H1 (cell line): ENCODE results near the gene CDCA3. TPM values are rescaled to one million over a fixed set of nuclear protein-coding genes. Genes with fewer than 3 reads are reported as not detected.

Experiments used
- CTCF ChIA-PET: fragments of 300-600 bp; sonication (Branson Sonifier 250); formaldehyde crosslinking; loops from one replicate; lab custom pipeline; 2021; ENCODE audit not compliant: partially characterized antibody; lab: Charles Lee
- POLR2A ChIA-PET: fragments of 300-600 bp; sonication (Branson Sonifier 250); formaldehyde crosslinking; loops from one replicate; lab custom pipeline; 2021; ENCODE audit warnings: inconsistent platforms; ENCODE audit not compliant: partially characterized antibody; lab: Charles Lee
- DNase-seq, 2 experiments: peaks; one replicate each; pipeline versions ENCODE4 v3.0.0 to v3.0.0-alpha.2; 2010 to 2022; ENCODE audit warnings: low spot score in 2 of 2, low read depth in 1 of 2, mixed read lengths in 1 of 2
- FAIRE-seq: peaks from 2 replicates; lab custom pipeline; 2011; peaks lifted over from hg19 to GRCh38; lab: Jason Lieb, UNC
- H2AFZ ChIP-seq: 2 replicates; pipeline ENCODE4 v1.8.1; 2012; ENCODE audit warnings: low read length, inconsistent platforms
- H2AK5ac ChIP-seq: 2 replicates; pipeline ENCODE4 v1.6.1; 2013; ENCODE audit warnings: low read depth, low read length
- H2BK120ac ChIP-seq: replicated peaks from 2 replicates; pipeline ENCODE3; 2013; ENCODE audit warnings: low read depth, low read length, inconsistent platforms
- H2BK12ac ChIP-seq: 2 replicates; pipeline ENCODE4 v1.6.1; 2013; ENCODE audit warnings: low read depth, low read length
- H2BK15ac ChIP-seq: 2 replicates; pipeline ENCODE4 v1.6.1; 2013; ENCODE audit warnings: low read length
- H2BK20ac ChIP-seq: 2 replicates; pipeline ENCODE4 v1.6.1; 2013; ENCODE audit warnings: low read length
- H2BK5ac ChIP-seq: 2 replicates; pipeline ENCODE4 v1.6.1; 2013; ENCODE audit warnings: low read depth, low read length
- H3K14ac ChIP-seq: 2 replicates; pipeline ENCODE4 v1.6.1; 2013; ENCODE audit warnings: inconsistent platforms; ENCODE audit not compliant: insufficient read length
- H3K18ac ChIP-seq: 2 replicates; pipeline ENCODE4 v1.6.1; 2013; ENCODE audit warnings: low read length; ENCODE audit errors: extremely low read depth
- H3K23ac ChIP-seq: 2 replicates; pipeline ENCODE4 v1.6.1; 2013; ENCODE audit warnings: inconsistent platforms; ENCODE audit not compliant: insufficient read length
- H3K23me2 ChIP-seq: 2 replicates; pipeline ENCODE4 v1.6.1; 2013; ENCODE audit warnings: low read depth, low read length
- H3K27ac ChIP-seq: 2 replicates; pipeline ENCODE4 v1.6.1; 2011; ENCODE audit warnings: low read depth, low read length, inconsistent platforms
- H3K27me3 ChIP-seq, 4 experiments: replicated peaks in 1 of 4; 1 replicate in 1 of 4; 2 replicates in 3 of 4; pipeline versions ENCODE4 v1.6.1 to v1.8.1; 2011 to 2013; ENCODE audit warnings: low read length in 3 of 4, mild to moderate bottlenecking in 3 of 4, inconsistent platforms in 2 of 4, mixed read lengths in 2 of 4, moderate library complexity in 1 of 4; ENCODE audit not compliant: control insufficient read depth in 3 of 4, insufficient read depth in 3 of 4; ENCODE audit errors: extremely low read depth in 1 of 4
- H3K36me3 ChIP-seq, 4 experiments: 2 replicates each; pipeline versions ENCODE4 v1.6.1 to v1.8.1; 2011 to 2013; ENCODE audit warnings: mild to moderate bottlenecking in 4 of 4, low read length in 3 of 4, moderate library complexity in 2 of 4, control low read depth in 1 of 4, inconsistent platforms in 1 of 4; ENCODE audit not compliant: insufficient read depth in 4 of 4, control insufficient read depth in 2 of 4
- H3K4ac ChIP-seq: replicated peaks from 2 replicates; pipeline ENCODE3; 2013; ENCODE audit warnings: low read length, low read depth, mixed read lengths, inconsistent platforms; ENCODE audit not compliant: insufficient read length
- H3K4me1 ChIP-seq, 4 experiments: replicated peaks in 1 of 4; 1 replicate in 1 of 4; 2 replicates in 3 of 4; pipeline versions ENCODE4 v1.6.1 to v1.8.1; 2011 to 2013; ENCODE audit warnings: low read length in 3 of 4, inconsistent platforms in 2 of 4, mixed read lengths in 1 of 4; ENCODE audit not compliant: insufficient read depth in 4 of 4, control insufficient read depth in 3 of 4
- H3K4me2 ChIP-seq, 2 experiments: 2 replicates each; pipeline versions ENCODE4 v1.6.1 to v1.8.1; 2011 to 2013; ENCODE audit warnings: low read depth in 2 of 2, low read length in 2 of 2, control low read depth in 1 of 2, inconsistent platforms in 1 of 2, mild to moderate bottlenecking in 1 of 2; ENCODE audit not compliant: insufficient read depth in 1 of 2
- H3K4me3 ChIP-seq, 4 experiments: fragments of 200-600, 300-600 bp in 1 of 4; sonication (generic), shearing (Covaris generic), sonication (Bioruptor Twin) in 1 of 4; 2 replicates each; pipeline versions ENCODE4 v1.5.1 to v1.8.1; 2011 to 2016; ENCODE audit warnings: low read length in 4 of 4, low read depth in 3 of 4, control low read depth in 2 of 4, inconsistent platforms in 2 of 4, mild to moderate bottlenecking in 2 of 4, mixed read lengths in 1 of 4, moderate library complexity in 1 of 4; ENCODE audit not compliant: insufficient read depth in 2 of 4; ENCODE audit errors: extremely low read depth in 1 of 4
- H3K56ac ChIP-seq: replicated peaks from 2 replicates; pipeline ENCODE3; 2013; ENCODE audit warnings: low read depth, mild to moderate bottlenecking, mixed read lengths, low read length, inconsistent platforms; ENCODE audit not compliant: insufficient read length
- H3K79me1 ChIP-seq: 2 replicates; pipeline ENCODE4 v1.6.1; 2013; ENCODE audit warnings: low read depth, low read length, control low read depth
- H3K79me2 ChIP-seq, 2 experiments: 2 replicates each; pipeline versions ENCODE4 v1.6.1 to v1.8.1; 2012 to 2013; ENCODE audit warnings: low read length in 2 of 2, mild to moderate bottlenecking in 2 of 2, inconsistent platforms in 1 of 2; ENCODE audit not compliant: insufficient read depth in 2 of 2, control insufficient read depth in 1 of 2
- H3K9ac ChIP-seq, 4 experiments: replicated peaks in 1 of 4; 1 replicate in 1 of 4; 2 replicates in 3 of 4; pipeline versions ENCODE4 v1.6.1 to v1.8.1; 2011 to 2013; ENCODE audit warnings: low read depth in 3 of 4, low read length in 3 of 4, control low read depth in 2 of 4, mild to moderate bottlenecking in 2 of 4, moderate library complexity in 2 of 4, inconsistent platforms in 1 of 4; ENCODE audit errors: extremely low read depth in 1 of 4
- H3K9me3 ChIP-seq, 2 experiments: 2 replicates each; pipeline versions ENCODE4 v1.6.1 to v1.8.1; 2012 to 2013; ENCODE audit warnings: mild to moderate bottlenecking in 2 of 2, moderate library complexity in 2 of 2, control low read depth in 1 of 2, inconsistent platforms in 1 of 2, low read depth in 1 of 2, low read length in 1 of 2, mixed read lengths in 1 of 2; ENCODE audit not compliant: insufficient read depth in 2 of 2
- H4K20me1 ChIP-seq, 2 experiments: replicated peaks in 1 of 2; 2 replicates each; pipeline versions ENCODE3 to v1.8.1; 2011 to 2013; ENCODE audit warnings: inconsistent platforms in 2 of 2, low read length in 2 of 2, mild to moderate bottlenecking in 1 of 2; ENCODE audit not compliant: insufficient read depth in 2 of 2, control insufficient read depth in 1 of 2
- H4K5ac ChIP-seq: 2 replicates; pipeline ENCODE4 v1.6.1; 2013; ENCODE audit warnings: low read length, low read depth, mixed read lengths, inconsistent platforms; ENCODE audit not compliant: insufficient read length
- H4K8ac ChIP-seq: 2 replicates; pipeline ENCODE4 v1.8.0; 2013; ENCODE audit warnings: mild to moderate bottlenecking, moderate library complexity, low read length, inconsistent platforms; ENCODE audit not compliant: insufficient read depth; ENCODE audit errors: extremely low read depth
- H4K91ac ChIP-seq: replicated peaks from 2 replicates; pipeline ENCODE3; 2013; ENCODE audit warnings: low read length, mixed read lengths, inconsistent platforms; ENCODE audit not compliant: insufficient read length
- ATF2 ChIP-seq: IDR thresholded peaks from 2 replicates; pipeline ENCODE4 v1.6.1; 2012; ENCODE audit warnings: low read length, inconsistent platforms
- BRCA1 ChIP-seq: IDR thresholded peaks from 2 replicates; pipeline ENCODE4 v1.6.1; 2012; ENCODE audit warnings: low read depth, low read length, improper control_type of control experiment
- CBX5 ChIP-seq: fragments of 300-800, 300-1000 bp; sonication (generic); IDR thresholded peaks from 2 replicates; pipeline ENCODE4 v1.7.1; 2016; ENCODE audit warnings: antibody characterized with exemption, low read length, low read depth
- CBX8 ChIP-seq: fragments of 300-800, 300-1000 bp; sonication (generic); IDR thresholded peaks from 2 replicates; pipeline ENCODE4 v1.7.1; 2016; ENCODE audit warnings: low read depth, low read length, borderline replicate concordance
- CREB1 ChIP-seq: IDR thresholded peaks from 2 replicates; pipeline ENCODE4 v1.6.1; 2012; ENCODE audit warnings: inconsistent platforms
- HDAC6 ChIP-seq: IDR thresholded peaks from one replicate; pipeline ENCODE4 v1.7.1; 2012; ENCODE audit warnings: low read depth, mild to moderate bottlenecking, inconsistent platforms, low read length, moderate library complexity
- PHF8 ChIP-seq: fragments of 200-600 bp; sonication (generic); conservative IDR thresholded peaks from 2 replicates; pipeline ENCODE4 v1.7.1; 2012; ENCODE audit warnings: low read depth, mild to moderate bottlenecking, inconsistent platforms, low read length, moderate library complexity
- SIX5 ChIP-seq: IDR thresholded peaks from 2 replicates; pipeline ENCODE4 v1.6.1; 2011; ENCODE audit warnings: mild to moderate bottlenecking, low read depth, low read length
- USF2 ChIP-seq: IDR thresholded peaks from 2 replicates; pipeline ENCODE4 v1.6.1; 2011; ENCODE audit warnings: low read length, improper control_type of control experiment
- WGBS, 2 experiments: shearing (Covaris generic) in 1 of 2; methylation state at CpG; one replicate each; pipeline versions ENCODE4 v1.1.6 to v1.1.7; 2013 to 2015; ENCODE audit warnings: low lambda C conversion rate in 2 of 2, mixed read lengths in 2 of 2, inconsistent platforms in 1 of 2, low coverage in 1 of 2, missing lambda C conversion rate in 1 of 2; ENCODE audit not compliant: insufficient replicate concordance in 2 of 2, insufficient coverage in 1 of 2, insufficient read length in 1 of 2; ENCODE audit errors: extremely low coverage in 1 of 2, missing lambda C conversion rate in 1 of 2; 5-methylcytosine and 5-hydroxymethylcytosine counted together
- polyA plus RNA-seq, 7 experiments: library from polyadenylated mRNA; depleted of rRNA in 3 of 7; stranded (reverse) in 5 of 7; unstranded in 2 of 7; fragments of >200 nt in 5 of 7; fragments of 200-250 nt in 2 of 7; gene quantifications; 1 replicate in 5 of 7; 2 replicates in 1 of 7; 4 replicates in 1 of 7; pipeline versions ENCODE4 v1.2.1 to v1.2.3, GENCODE V29; 2011 to 2013; ENCODE audit warnings: missing spikeins in 2 of 7, mixed read lengths in 2 of 7
- total RNA-seq: library from RNA; stranded (reverse); fragmentation: NEBNext Ultra II Directional; extraction: Animal tissue kit (Norgen Biotek cat#: 25700); gene quantifications from 2 replicates; pipeline ENCODE4 v1.2.1, GENCODE V29; 2021

Gene CDCA3
- total and polyA plus RNA-seq, 2 of the 8 experiments (the other 6 are each of a cell fraction or from before 2014, with no cell fraction given), result 47.7 to 71.2 TPM

- CTCF ChIA-PET, result interaction anchor here (0.6 to 23.7 kb wide), 24 partner anchors 9 to 275 kb away, joined by 3 to 532 read pairs (median 10); partner anchors contain the start of genes CD4, CDCA3, COPS7A and GNB3
- DNase-seq, result no peak
- TF ChIP-seq ATF2 (no peak), SIX5 (no peak), HDAC6 (no peak), USF2 (no peak), BRCA1 (no peak), CBX8 (no peak), PHF8 (no peak), CREB1 (no peak), CBX5 (no peak)
Observed at GRCh38 chr12:6826125-6826733, 24.9 kb downstream of the CDCA3 start.

More at GRCh38 chr12:6826125-6826733, 24.9 kb downstream of the CDCA3 start:
- Histone ChIP-seq H3K23ac (no peak overlapping the region), H3K4me2 (no peak overlapping the region; a peak in 1 of 4 replicates), H3K27me3 (peaks cover 0 to 12% (median 8%) of the 10 kb centered on the region in 4 experiments; a peak in 5 of 7 replicates), H3K79me1 (peaks cover 4% of the 10 kb centered on the region), H2AFZ (no peak overlapping the region), H2BK15ac (0 out of 2 replicates have a peak overlapping the region, but pooled peaks have one; percentile 3), H3K18ac (no peak overlapping the region), H3K23me2 (peaks cover 24% of the 10 kb centered on the region), H3K9me3 (no peaks in the 10 kb centered on the region), H3K14ac (no peak overlapping the region), H2AK5ac (no peak overlapping the region), H3K4ac (no peak overlapping the region), H4K91ac (no peak overlapping the region), H3K27ac (no peak overlapping the region), H3K4me3 (no peak overlapping the region), H2BK5ac (no peak overlapping the region), H2BK12ac (no peak overlapping the region), H4K5ac (no peak overlapping the region), H3K9ac (no peak overlapping the region), H3K56ac (no peak overlapping the region), H3K36me3 (peaks cover 0 to 8% (median 6%) of the 10 kb centered on the region in 4 experiments; a peak in 3 of 8 replicates), H4K20me1 (peaks cover 0 to 7% of the 10 kb centered on the region in 2 experiments), H2BK20ac (no peak overlapping the region), H4K8ac (no peak overlapping the region; the same call in 1 of the 2 replicates), H3K79me2 (peaks cover 0 to 9% of the 10 kb centered on the region in 2 experiments; a peak in 1 of 4 replicates), H2BK120ac (no peak overlapping the region), H3K4me1 (peaks cover 4 to 40% (median 26%) of the 10 kb centered on the region in 4 experiments)
- FAIRE-seq, result no peak
- POLR2A ChIA-PET, result interaction anchor here (0.7 to 27.1 kb wide), 7 partner anchors 12 to 211 kb away, joined by 3 to 388 read pairs (median 45); partner anchors contain the start of genes CDCA3, GNB3, MLF2 and PTMS
- WGBS, 2 experiments, result 78% methylated on average over 17 of the region's 17 CpGs; no CpG with 5 or more reads in 1 of the 2 experiments
